Gastroesophageal sphincter (tissue), 4 donors: ENCODE measurements around the gene BCL11A. TPM values are rescaled to one million over a fixed set of nuclear protein-coding genes. Genes with fewer than 3 reads are reported as not detected.

Source experiments
- ATAC-seq: fragments of 150-250 bp; one replicate; pipeline ENCODE4 v1.9.1; 2016; ENCODE audit warnings: mild to moderate bottlenecking, moderate library complexity
- H3K27ac ChIP-seq, 4 donors: fragments of 200-600 bp; sonication (generic) in 3 of 4; 1 replicate in 3 of 4; 2 replicates in 1 of 4; pipeline ENCODE4 v1.5.1; 2016 to 2019
- H3K27me3 ChIP-seq: fragments of 200-600 bp; sonication (generic); one replicate; pipeline ENCODE4 v1.5.1; 2019
- H3K36me3 ChIP-seq, 2 donors: fragments of 200-600 bp; sonication (generic); one replicate each; pipeline ENCODE4 v1.5.1; 2019; ENCODE audit warnings: control low read depth in 1 of 2
- H3K4me1 ChIP-seq, 3 donors: fragments of 200-600 bp; sonication (generic); 1 replicate in 2 of 3; 2 replicates in 1 of 3; pipeline ENCODE4 v1.5.1; 2016 to 2019; ENCODE audit warnings: control low read depth in 2 of 3
- H3K4me3 ChIP-seq, 2 donors: fragments of 200-600 bp; sonication (generic); one replicate each; pipeline ENCODE4 v1.5.1; 2019; ENCODE audit warnings: mild to moderate bottlenecking in 1 of 2, moderate library complexity in 1 of 2
- H3K9me3 ChIP-seq, 3 donors: fragments of 200-600 bp; sonication (generic); one replicate each; pipeline ENCODE4 v1.5.1; 2017 to 2019; ENCODE audit warnings: control low read depth in 2 of 3
- EP300 ChIP-seq: sonication (generic); formaldehyde crosslinking; IDR thresholded peaks from one replicate; pipeline ENCODE4 v1.6.1; 2017; ENCODE audit warnings: antibody characterized with exemption, mild to moderate bottlenecking
- POLR2A ChIP-seq, 2 donors: fragments of 450-650 bp; IDR thresholded peaks; one replicate each; pipeline ENCODE4 v1.6.1; 2017; ENCODE audit warnings: antibody characterized with exemption in 2 of 2, mild to moderate bottlenecking in 2 of 2, moderate library complexity in 1 of 2
- POLR2AphosphoS5 ChIP-seq: sonication (generic); formaldehyde crosslinking; IDR thresholded peaks from one replicate; pipeline ENCODE4 v1.6.1; 2017; ENCODE audit warnings: antibody characterized with exemption
- WGBS, 2 donors: methylation state at CpG; one replicate each; pipeline ENCODE4 v1.1.5; 2018; ENCODE audit warnings: low coverage in 1 of 2; 5-methylcytosine and 5-hydroxymethylcytosine counted together
- total RNA-seq, 4 donors: library from RNA; depleted of rRNA; stranded (reverse); fragments of >200 nt; gene quantifications; one replicate each; pipeline ENCODE4 v1.1.0, GENCODE V29; 2016
- TF ChIP-seq, protein P1 (sequence below), 4 experiments: fragments of 200-600 bp in 2 of 4; fragments of 450-650 bp in 2 of 4; sonication (generic) in 1 of 4; IDR thresholded peaks; one replicate each; pipeline ENCODE4 v1.5.1; 2017 to 2019; ENCODE audit warnings: antibody characterized with exemption in 4 of 4, mild to moderate bottlenecking in 2 of 4, moderate library complexity in 2 of 4

Gene BCL11A
- total RNA-seq, 4 donors from 2014 or later = 3.6 to 10.6 (median 8.1) TPM

DNA sequence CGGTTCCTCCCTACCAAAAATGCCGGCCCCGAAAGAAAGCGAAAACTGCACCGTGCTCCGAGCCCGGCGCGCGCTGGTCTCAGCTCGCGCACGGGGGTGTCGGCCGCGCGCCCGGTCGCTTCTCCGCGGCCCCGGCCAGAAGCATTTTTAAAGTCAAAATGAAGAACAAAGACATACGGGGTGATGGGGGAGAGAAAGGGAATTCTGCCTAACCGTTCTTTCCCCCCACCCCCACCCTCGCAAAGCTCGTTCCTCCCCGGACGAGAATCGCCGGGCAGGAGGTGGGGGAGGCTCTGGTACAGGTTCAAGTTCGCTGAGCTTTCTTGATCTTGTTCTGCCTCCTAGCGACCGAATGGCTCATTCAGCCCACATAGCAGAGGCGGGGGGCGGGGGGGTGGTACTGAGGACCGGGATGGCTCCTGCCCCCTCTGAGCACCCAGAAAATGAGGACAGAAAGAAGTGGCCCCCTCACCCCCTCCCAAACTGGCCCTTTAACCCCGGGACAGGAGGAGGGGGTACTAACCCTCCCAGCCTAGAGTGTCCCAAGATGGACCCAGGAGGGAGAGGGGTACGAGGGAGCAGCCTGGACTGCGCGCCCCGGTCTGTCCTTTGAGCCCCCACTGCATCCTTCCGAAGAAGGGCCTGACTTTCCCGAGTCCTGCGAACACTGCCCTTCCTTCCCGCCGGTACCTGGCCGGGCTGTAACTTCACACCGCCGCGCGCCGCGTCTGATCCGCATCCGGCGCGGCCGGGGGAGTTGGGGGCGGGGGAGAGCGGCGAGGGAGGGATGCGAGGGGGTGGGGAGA lies 3.1 kb downstream of the BCL11A start:
- 0 to 1% methylated on average over 3 to 15 of the region's 62 CpGs for WGBS, 2 donors
- Histone ChIP-seq H3K4me3 (peak overlapping the region; percentile 70 to 90), H3K4me1 (peaks cover 0 to 78% (median 34%) of the 10 kb centered on the region in 3 donors), H3K9me3 (no peaks in the 10 kb centered on the region), H3K27me3 (peaks cover 100% of the 10 kb centered on the region), H3K27ac (peak overlapping the region; percentile 5 to 82 (median 80)), H3K36me3 (no peaks in the 10 kb centered on the region)
- ATAC-seq = peak; percentile 60
- TF ChIP-seq POLR2AphosphoS5 = no peak
- TF ChIP-seq, protein P1, sequence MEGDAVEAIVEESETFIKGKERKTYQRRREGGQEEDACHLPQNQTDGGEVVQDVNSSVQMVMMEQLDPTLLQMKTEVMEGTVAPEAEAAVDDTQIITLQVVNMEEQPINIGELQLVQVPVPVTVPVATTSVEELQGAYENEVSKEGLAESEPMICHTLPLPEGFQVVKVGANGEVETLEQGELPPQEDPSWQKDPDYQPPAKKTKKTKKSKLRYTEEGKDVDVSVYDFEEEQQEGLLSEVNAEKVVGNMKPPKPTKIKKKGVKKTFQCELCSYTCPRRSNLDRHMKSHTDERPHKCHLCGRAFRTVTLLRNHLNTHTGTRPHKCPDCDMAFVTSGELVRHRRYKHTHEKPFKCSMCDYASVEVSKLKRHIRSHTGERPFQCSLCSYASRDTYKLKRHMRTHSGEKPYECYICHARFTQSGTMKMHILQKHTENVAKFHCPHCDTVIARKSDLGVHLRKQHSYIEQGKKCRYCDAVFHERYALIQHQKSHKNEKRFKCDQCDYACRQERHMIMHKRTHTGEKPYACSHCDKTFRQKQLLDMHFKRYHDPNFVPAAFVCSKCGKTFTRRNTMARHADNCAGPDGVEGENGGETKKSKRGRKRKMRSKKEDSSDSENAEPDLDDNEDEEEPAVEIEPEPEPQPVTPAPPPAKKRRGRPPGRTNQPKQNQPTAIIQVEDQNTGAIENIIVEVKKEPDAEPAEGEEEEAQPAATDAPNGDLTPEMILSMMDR (IDR thresholded peaks at IDR 0.05) = peak in 3 of 4 experiments; percentile 34 to 70 (median 53)

- no CpG with 5 or more reads among the region's 13 CpGs for WGBS, 2 donors
- Histone ChIP-seq H3K4me1 (peaks cover 0 to 76% (median 32%) of the 10 kb centered on the region in 3 donors), H3K4me3 (peak overlapping the region; percentile 70 to 90), H3K27ac (peak overlapping the region; percentile 5 to 82 (median 80)), H3K9me3 (no peaks in the 10 kb centered on the region), H3K36me3 (no peaks in the 10 kb centered on the region), H3K27me3 (peaks cover 100% of the 10 kb centered on the region)
- no peak for TF ChIP-seq EP300
- no peak for TF ChIP-seq POLR2AphosphoS5
- no peak for TF ChIP-seq POLR2A (IDR thresholded peaks at IDR 0.05)
- TF ChIP-seq, protein P1 (IDR thresholded peaks at IDR 0.05) = no peak
- ATAC-seq = no peak
Measured at GRCh38 chr2:60549928-60550177, 3.6 kb downstream of the BCL11A start.

DNA sequence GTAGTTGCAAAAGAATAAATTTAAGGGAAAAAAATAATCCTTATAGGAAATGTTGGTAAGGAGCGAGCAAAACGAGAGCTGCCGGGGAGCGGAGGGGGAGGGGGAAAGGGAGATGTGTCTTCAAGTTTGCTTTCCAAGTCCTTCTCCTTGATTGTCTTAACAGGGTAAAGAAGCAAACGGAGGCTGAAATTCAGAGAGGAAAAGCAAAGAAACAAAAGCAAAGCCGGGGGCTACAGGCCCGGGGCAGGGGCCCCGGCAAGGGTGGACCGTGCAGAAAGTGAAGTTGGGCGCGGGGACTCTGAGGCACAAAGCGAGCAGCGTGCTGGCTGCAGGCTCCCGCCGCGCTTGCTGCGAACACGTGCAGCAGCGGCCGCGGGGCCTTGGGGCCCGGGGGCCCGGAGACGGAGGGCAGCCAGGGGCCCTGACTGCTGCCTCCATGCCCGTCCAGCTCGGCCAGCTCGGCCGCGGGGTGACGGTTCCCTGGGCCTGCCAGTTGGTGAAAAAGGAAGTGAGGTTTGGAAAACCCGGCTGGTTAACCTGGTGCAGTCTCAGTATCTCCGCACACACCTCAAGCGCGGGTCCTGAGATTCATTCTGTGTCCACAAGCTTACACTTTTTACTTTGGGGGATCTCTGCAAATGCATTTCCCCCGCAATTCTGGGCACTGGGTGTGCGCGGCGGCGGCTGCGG lies 4.1 kb downstream of the BCL11A start:
- WGBS, 2 donors = 1 to 2% methylated on average over 17 to 31 of the region's 40 CpGs
- ATAC-seq = no peak
- H3K27me3 ChIP-seq = peaks cover 100% of the 10 kb centered on the region
- H3K4me1 ChIP-seq = peaks cover 0 to 75% (median 30%) of the 10 kb centered on the region in 3 donors
- no peak for TF ChIP-seq EP300
- no peak for TF ChIP-seq POLR2A (IDR thresholded peaks at IDR 0.05)
- no peak for TF ChIP-seq POLR2AphosphoS5
- TF ChIP-seq, protein P1 (IDR thresholded peaks at IDR 0.05) = no peak
- H3K27ac ChIP-seq = peak overlapping the region in 3 of 4 donors; percentile 79 to 82 (median 81)
- peak overlapping the region; percentile 70 to 90 for H3K4me3 ChIP-seq
- H3K9me3 ChIP-seq = no peaks in the 10 kb centered on the region
- H3K36me3 ChIP-seq = no peaks in the 10 kb centered on the region

DNA sequence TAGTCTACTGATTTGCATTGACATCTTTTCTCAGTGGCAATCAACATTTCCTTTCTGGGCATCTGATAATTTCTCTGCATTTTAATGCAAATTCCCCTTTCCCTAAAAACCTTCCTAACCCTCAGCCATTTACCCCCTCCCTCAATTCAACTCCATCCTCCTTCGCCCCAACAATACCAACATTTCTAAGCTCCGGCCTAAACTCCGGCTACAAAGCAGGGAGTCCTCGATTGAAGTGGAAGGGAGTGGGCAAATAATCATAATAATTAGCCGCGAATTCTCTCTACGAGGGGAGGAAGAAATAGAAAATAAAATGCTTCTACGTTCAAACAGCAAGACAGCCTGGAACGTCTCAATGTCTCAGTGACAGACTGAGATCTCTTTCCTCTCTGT lies 4.6 kb downstream of the BCL11A start:
- ATAC-seq = no peak
- H3K4me1 ChIP-seq = peaks cover 0 to 70% (median 28%) of the 10 kb centered on the region in 3 donors
- no peak for TF ChIP-seq POLR2A (IDR thresholded peaks at IDR 0.05)
- TF ChIP-seq EP300 = no peak
- TF ChIP-seq, protein P1 (IDR thresholded peaks at IDR 0.05) = no peak
- no peak for TF ChIP-seq POLR2AphosphoS5
- no peaks in the 10 kb centered on the region for H3K36me3 ChIP-seq
- peak overlapping the region; percentile 70 to 90 for H3K4me3 ChIP-seq
- H3K27ac ChIP-seq = peak overlapping the region in 3 of 4 donors; percentile 79 to 82 (median 81)
- WGBS, 2 donors = 39 to 43% methylated on average over 6 to 9 of the region's 9 CpGs
- H3K9me3 ChIP-seq = no peaks in the 10 kb centered on the region
- H3K27me3 ChIP-seq = peaks cover 99% of the 10 kb centered on the region
